Stimulated activated memory B cell treated with anti-CD40 and anti-IgM and Interleukin-4, amounts not matched to agents 10 μg/mL and 1 μg/mL and 100 μg/mL, for 72 hours (primary cell): ENCODE measurements around the gene SNX17.

ENCODE experiments used
- ATAC-seq: fragments of 150-1000 bp; cut with Tn5 transposase; 2 replicates; pipeline ENCODE4 v1.10.0; 2021
- H3K27ac Mint-ChIP-seq: one replicate; pipeline ENCODE4 v1.8.0; 2022; ENCODE audit warnings: mild to moderate bottlenecking, mixed read lengths
- H3K27me3 Mint-ChIP-seq: one replicate; pipeline ENCODE4 v1.8.0; 2022; ENCODE audit warnings: mixed read lengths
- H3K36me3 Mint-ChIP-seq: one replicate; pipeline ENCODE4 v1.8.0; 2022; ENCODE audit warnings: mixed read lengths
- H3K4me1 Mint-ChIP-seq: one replicate; pipeline ENCODE4 v1.8.0; 2022; ENCODE audit warnings: mixed read lengths
- H3K4me3 Mint-ChIP-seq: one replicate; pipeline ENCODE4 v1.8.0; 2022; ENCODE audit warnings: mild to moderate bottlenecking, moderate library complexity, mixed read lengths
- H3K9me3 Mint-ChIP-seq: one replicate; pipeline ENCODE4 v1.8.0; 2022; ENCODE audit warnings: mixed read lengths

SNX17 gene

GRCh38 chr2:27354597-27354927, 15.9 kb upstream of the SNX17 start:
- peaks cover 57% of the 10 kb centered on the region for H3K4me1 Mint-ChIP-seq
- peak overlapping the region; percentile 23 for H3K4me3 Mint-ChIP-seq
- no peaks in the 10 kb centered on the region for H3K9me3 Mint-ChIP-seq
- H3K27ac Mint-ChIP-seq: no peak overlapping the region
- peaks cover 11% of the 10 kb centered on the region for H3K36me3 Mint-ChIP-seq
- no peaks in the 10 kb centered on the region for H3K27me3 Mint-ChIP-seq
- ATAC-seq: no peak

GRCh38 chr2:27356056-27356381, 14.4 kb upstream of the SNX17 start:
- H3K4me1 Mint-ChIP-seq: peaks cover 46% of the 10 kb centered on the region
- H3K27me3 Mint-ChIP-seq: no peaks in the 10 kb centered on the region
- ATAC-seq: peak; percentile 66
- peak overlapping the region; percentile 99 for H3K27ac Mint-ChIP-seq
- H3K9me3 Mint-ChIP-seq: no peaks in the 10 kb centered on the region
- peak overlapping the region; percentile 96 for H3K4me3 Mint-ChIP-seq
- H3K36me3 Mint-ChIP-seq: peaks cover 10% of the 10 kb centered on the region

DNA sequence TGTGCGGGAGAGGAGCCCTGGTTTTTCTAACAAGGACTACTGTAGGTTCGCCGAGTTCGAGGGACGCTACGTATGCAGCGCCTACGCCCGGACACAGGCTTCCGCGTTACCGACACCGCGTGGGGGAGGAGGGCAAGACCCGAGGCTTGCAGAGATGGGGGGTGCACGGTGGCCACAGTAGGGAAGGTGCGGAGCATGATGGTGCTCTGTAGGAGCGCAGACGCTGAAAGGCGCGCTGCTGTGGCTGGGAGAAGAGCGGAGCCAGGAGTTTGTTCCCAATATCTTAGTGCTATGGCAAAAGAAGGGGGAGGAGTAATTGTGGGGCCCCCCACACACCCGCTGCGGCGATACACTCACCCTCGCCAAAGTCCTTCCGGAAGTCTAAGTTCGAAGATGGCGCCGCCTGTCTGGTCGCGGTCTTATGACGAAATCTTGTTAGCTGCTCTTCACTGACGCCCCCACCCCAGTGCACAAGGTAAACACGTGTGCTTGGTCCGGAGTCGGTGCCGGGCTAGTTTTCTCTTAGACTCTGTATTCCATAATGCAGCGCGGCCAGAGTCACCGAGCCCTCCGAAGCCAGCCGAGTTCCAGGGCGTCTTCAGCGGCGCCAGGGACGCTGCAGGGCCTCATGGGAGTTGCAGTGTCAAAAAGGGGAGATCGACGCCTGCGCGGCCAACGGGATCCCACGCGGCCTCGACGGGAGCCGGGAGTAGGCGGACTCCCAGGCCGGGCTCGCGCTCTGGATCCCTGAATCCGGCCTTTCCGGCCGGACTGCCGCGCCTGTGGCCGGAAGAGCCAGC, 13.8 kb upstream of the SNX17 start, which contains the start of gene GTF3C2:
Gene GTF3C2 (minus strand): TSS at position 383 of the 800 bp plus-strand sequence. CDS start 13,210 bp downstream, outside the sequence.
- ATAC-seq: peak; percentile 94
- peak within 1 kb of the TSS; percentile 96 for H3K4me3 Mint-ChIP-seq
- peaks cover 45% of the 10 kb centered on the region for H3K4me1 Mint-ChIP-seq
- H3K9me3 Mint-ChIP-seq: no peaks in the 10 kb centered on the region
- peak within 1 kb of the TSS; percentile 99 for H3K27ac Mint-ChIP-seq
- peaks cover 10% of the 10 kb centered on the region for H3K36me3 Mint-ChIP-seq
- no peaks in the 10 kb centered on the region for H3K27me3 Mint-ChIP-seq

DNA sequence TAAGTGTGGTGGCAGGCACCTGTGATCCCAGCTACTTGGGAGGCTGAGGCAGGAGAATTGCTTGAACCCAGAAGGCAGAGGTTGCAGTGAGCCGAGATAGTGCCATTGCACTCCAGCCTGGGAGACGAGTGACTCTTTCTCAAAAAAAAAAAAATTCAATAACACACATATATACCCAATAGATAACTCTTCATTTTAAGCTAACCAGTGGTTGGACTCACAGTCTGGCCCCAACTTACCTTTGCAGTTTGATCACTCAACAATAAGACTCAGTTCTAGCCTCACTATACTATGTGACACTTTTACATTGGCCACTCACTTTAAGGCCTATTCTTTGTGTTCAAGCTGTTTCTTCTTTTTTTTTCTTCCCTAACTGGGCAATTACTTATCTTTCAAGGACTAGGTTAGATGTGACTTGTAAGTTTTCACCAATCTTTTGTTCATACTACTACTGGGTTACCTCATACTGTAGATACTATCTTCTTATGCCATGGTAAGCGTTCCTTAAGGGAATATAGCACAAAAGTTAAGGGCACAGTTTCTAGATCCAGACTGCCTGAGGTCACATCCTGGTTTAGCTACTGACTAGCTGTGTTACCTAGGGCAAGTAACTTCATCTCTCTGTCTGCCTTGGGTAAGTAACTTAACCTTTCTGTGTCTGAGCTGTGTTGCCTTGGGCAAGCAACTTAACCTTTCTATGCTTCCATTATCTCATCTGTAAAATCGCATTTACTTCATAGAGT, 7.6 kb upstream of the SNX17 start:
- no peak overlapping the region for H3K27ac Mint-ChIP-seq

GRCh38 chr2:27363933-27364332, 6.5 kb upstream of the SNX17 start:
- ATAC-seq: no peak
- H3K4me3 Mint-ChIP-seq: no peak overlapping the region
- H3K36me3 Mint-ChIP-seq: peaks cover 21% of the 10 kb centered on the region
- peaks cover 6% of the 10 kb centered on the region for H3K4me1 Mint-ChIP-seq
- H3K27ac Mint-ChIP-seq: no peak overlapping the region
- no peaks in the 10 kb centered on the region for H3K9me3 Mint-ChIP-seq
- no peaks in the 10 kb centered on the region for H3K27me3 Mint-ChIP-seq

More for the DNA sequence above, 7.6 kb upstream of the SNX17 start:
- Mint-ChIP-seq H3K27me3 (no peaks in the 10 kb centered on the region), H3K4me3 (no peak overlapping the region), H3K36me3 (peaks cover 14% of the 10 kb centered on the region), H3K9me3 (no peaks in the 10 kb centered on the region), H3K4me1 (peaks cover 11% of the 10 kb centered on the region)
- no peak for ATAC-seq

DNA sequence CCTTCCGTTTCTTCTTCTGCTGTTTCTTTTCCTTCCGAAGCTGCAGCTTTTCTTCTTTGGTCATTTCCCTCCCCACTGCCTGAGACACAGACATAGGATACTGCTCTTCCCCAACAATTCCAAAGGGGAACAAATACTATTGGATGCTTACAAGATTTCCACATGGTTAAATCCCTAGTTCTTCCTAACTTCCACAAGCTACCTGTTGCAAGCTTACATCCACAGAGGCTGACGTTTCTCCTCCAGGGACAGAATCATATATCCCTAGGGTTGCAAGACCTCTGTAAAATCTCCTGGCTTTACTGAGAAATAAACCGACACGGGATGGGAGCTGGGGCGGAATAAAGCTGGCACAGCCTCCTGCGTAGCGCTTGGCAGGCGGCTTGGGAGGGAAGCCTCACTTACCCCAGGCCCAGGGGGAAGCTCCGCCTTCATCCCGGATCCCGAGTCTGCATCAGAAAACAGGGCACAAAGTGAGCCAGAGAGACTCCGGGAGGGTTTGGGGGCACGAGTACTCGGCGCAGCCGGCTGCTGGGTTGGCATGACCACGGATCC, 868 bp upstream of the SNX17 start:
- Mint-ChIP-seq H3K9me3 (no peaks in the 10 kb centered on the region), H3K36me3 (peaks cover 50% of the 10 kb centered on the region), H3K4me3 (peak overlapping the region; percentile 87), H3K27me3 (no peaks in the 10 kb centered on the region), H3K4me1 (peaks cover 34% of the 10 kb centered on the region), H3K27ac (peak overlapping the region; percentile 78)
- ATAC-seq: no peak

DNA sequence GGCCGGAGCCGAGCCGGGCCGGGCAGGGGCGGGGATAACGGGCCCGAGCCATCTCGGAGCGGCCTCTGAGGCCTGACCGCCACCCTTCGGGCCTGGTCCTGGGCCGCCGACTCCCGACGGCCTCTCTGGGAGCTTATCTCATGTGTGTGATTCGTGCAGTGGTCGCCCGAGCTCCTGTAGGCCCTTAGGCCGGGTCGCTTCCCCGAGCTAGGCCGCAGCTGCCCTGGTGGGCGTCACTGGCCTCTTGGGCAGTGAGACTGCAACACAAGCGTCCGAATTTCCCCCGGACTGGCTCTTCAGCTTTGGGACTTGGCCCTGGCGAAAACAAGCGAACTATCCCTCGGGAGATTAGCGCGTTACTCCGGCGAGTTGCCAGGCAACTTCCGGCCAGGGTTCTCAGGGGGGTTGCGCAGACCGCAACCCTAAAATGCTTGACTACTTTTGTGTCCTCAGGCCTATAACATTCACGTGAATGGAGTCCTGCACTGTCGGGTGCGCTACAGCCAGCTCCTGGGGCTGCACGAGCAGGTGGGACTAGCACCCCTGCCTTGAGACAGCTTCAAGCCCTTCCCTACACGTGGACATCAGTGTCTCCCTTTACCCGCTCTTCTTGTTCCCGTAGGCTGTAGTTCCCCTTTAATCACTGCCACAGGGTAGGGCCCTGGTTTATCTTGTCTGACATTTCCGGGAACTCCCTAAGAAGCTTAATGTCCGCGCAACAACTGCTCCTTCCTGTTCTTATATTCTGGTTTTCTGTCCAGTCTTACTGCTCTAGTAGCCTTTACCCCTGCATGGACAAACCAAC, 602 bp downstream of the SNX17 start:
- Mint-ChIP-seq H3K27ac (peak overlapping the region; percentile 78), H3K9me3 (no peaks in the 10 kb centered on the region), H3K4me1 (peaks cover 34% of the 10 kb centered on the region), H3K27me3 (no peaks in the 10 kb centered on the region), H3K4me3 (peak overlapping the region; percentile 87), H3K36me3 (peaks cover 65% of the 10 kb centered on the region)
- peak; percentile 62 for ATAC-seq

GRCh38 chr2:27372937-27373336, 2.5 kb downstream of the SNX17 start:
- ATAC-seq: no peak
- peaks cover 47% of the 10 kb centered on the region for H3K4me1 Mint-ChIP-seq
- no peak overlapping the region for H3K4me3 Mint-ChIP-seq
- no peaks in the 10 kb centered on the region for H3K9me3 Mint-ChIP-seq
- H3K27me3 Mint-ChIP-seq: no peaks in the 10 kb centered on the region
- peak overlapping the region; percentile 78 for H3K27ac Mint-ChIP-seq
- H3K36me3 Mint-ChIP-seq: peaks cover 75% of the 10 kb centered on the region

DNA sequence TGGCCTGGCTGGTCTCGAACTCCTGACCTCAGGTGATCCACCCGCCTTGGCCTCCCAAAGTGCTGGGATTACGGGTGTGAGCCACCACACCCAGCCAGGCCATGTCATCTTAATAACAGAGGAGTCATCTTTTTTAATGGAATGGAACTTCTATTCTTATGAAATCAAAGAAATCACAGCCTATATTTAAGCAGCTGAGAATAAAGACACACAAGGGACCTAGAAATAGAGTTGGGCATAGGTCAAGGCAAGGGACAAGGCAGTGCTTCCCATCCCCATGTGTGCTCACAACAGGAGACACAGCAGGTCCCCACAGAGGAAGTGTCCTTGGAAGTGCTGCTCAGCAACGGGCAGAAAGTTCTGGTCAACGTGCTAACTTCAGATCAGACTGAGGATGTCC, 3.2 kb downstream of the SNX17 start:
- Mint-ChIP-seq H3K27me3 (no peaks in the 10 kb centered on the region), H3K4me3 (no peak overlapping the region), H3K36me3 (peaks cover 71% of the 10 kb centered on the region), H3K9me3 (no peaks in the 10 kb centered on the region), H3K27ac (no peak overlapping the region), H3K4me1 (peaks cover 44% of the 10 kb centered on the region)
- ATAC-seq: no peak

GRCh38 chr2:27375513-27376099, 5.2 kb downstream of the SNX17 start:
- Mint-ChIP-seq H3K36me3 (peaks cover 58% of the 10 kb centered on the region), H3K27ac (no peak overlapping the region), H3K4me3 (no peak overlapping the region), H3K9me3 (no peaks in the 10 kb centered on the region), H3K4me1 (peaks cover 48% of the 10 kb centered on the region), H3K27me3 (no peaks in the 10 kb centered on the region)
- ATAC-seq: no peak

- Mint-ChIP-seq H3K9me3 (no peaks in the 10 kb centered on the region), H3K36me3 (peaks cover 62% of the 10 kb centered on the region), H3K4me1 (peaks cover 53% of the 10 kb centered on the region), H3K27ac (peak overlapping the region; percentile 38), H3K4me3 (no peak overlapping the region), H3K27me3 (no peaks in the 10 kb centered on the region)
- ATAC-seq: no peak
Observed at GRCh38 chr2:27376151-27376865, 5.9 kb downstream of the SNX17 start.

- Mint-ChIP-seq H3K27me3 (no peaks in the 10 kb centered on the region), H3K4me3 (no peak overlapping the region), H3K36me3 (peaks cover 65% of the 10 kb centered on the region), H3K27ac (peak overlapping the region; percentile 38), H3K9me3 (no peaks in the 10 kb centered on the region), H3K4me1 (peaks cover 51% of the 10 kb centered on the region)
- no peak for ATAC-seq
Observed at GRCh38 chr2:27376866-27377617, 6.6 kb downstream of the SNX17 start.

DNA sequence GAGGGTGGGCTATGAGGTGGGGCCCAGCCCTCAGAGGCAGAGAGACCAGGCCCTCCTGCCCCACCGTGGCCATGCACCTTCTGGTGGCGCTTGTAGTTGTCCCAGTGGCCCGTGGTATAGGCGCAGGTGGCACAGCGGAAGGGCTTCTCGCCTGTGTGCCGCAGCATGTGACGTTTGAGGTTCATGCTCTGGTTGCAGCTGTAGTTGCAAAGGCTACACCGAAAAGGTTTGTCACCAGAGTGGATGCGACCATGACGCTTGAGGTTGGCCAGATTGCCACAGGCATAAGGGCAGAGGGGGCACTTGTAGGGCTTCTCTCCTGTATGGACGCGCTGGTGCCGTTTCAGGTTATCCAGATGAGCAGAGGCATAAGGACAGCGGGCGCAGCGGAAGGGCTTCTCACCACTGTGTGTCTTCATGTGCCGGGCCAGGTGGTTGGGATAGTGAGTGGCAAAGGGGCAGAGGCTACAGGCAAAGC, 7.2 kb downstream of the SNX17 start:
- Mint-ChIP-seq H3K27ac (peak overlapping the region; percentile 38), H3K9me3 (no peaks in the 10 kb centered on the region), H3K27me3 (no peaks in the 10 kb centered on the region), H3K4me1 (peaks cover 44% of the 10 kb centered on the region), H3K36me3 (peaks cover 64% of the 10 kb centered on the region), H3K4me3 (no peak overlapping the region)
- ATAC-seq: no peak
